IMR-90 (cell line): ENCODE measurements around the gene RGS10.

Source experiments
- BHLHE40 ChIP-seq: fragments of 150-350 bp; IDR thresholded peaks from 2 replicates; pipeline ENCODE4 v1.6.1; 2016; ENCODE audit warnings: mild to moderate bottlenecking, low read depth, low read length
- CHD1 ChIP-seq: IDR thresholded peaks from 2 replicates; pipeline ENCODE4 v1.6.1; 2012; ENCODE audit warnings: low read depth, low read length, improper control_type of control experiment
- FOS ChIP-seq: fragments of 150-350 bp; IDR thresholded peaks from 2 replicates; pipeline ENCODE4 v1.6.1; 2016; ENCODE audit warnings: low read depth, low read length
- MAFK ChIP-seq: IDR thresholded peaks from 2 replicates; pipeline ENCODE4 v1.6.1; 2012; ENCODE audit warnings: low read depth, low read length, improper control_type of control experiment
- MAZ ChIP-seq: IDR thresholded peaks from 2 replicates; pipeline ENCODE4 v1.6.1; 2012; ENCODE audit warnings: low read depth, mild to moderate bottlenecking, low read length, improper control_type of control experiment, moderate library complexity, borderline replicate concordance
- MXI1 ChIP-seq: IDR thresholded peaks from 2 replicates; pipeline ENCODE4 v1.6.1; 2012; ENCODE audit warnings: low read depth, mild to moderate bottlenecking, low read length, moderate library complexity, borderline replicate concordance
- POLR2A ChIP-seq: IDR thresholded peaks from 2 replicates; pipeline ENCODE4 v1.6.1; 2012; ENCODE audit warnings: mild to moderate bottlenecking, low read depth, low read length
- RAD21 ChIP-seq: IDR thresholded peaks from 2 replicates; pipeline ENCODE4 v1.6.1; 2012; ENCODE audit warnings: low read length, improper control_type of control experiment
- RCOR1 ChIP-seq: IDR thresholded peaks from 2 replicates; pipeline ENCODE4 v1.6.1; 2012; ENCODE audit warnings: mild to moderate bottlenecking, low read length, improper control_type of control experiment; ENCODE audit not compliant: insufficient replicate concordance
- RFX5 ChIP-seq: IDR thresholded peaks from 2 replicates; pipeline ENCODE4 v1.8.0; 2012; ENCODE audit warnings: low read depth, mild to moderate bottlenecking, low read length, moderate library complexity
- SMC3 ChIP-seq: fragments of 150-350 bp; IDR thresholded peaks from 2 replicates; pipeline ENCODE4 v1.6.1; 2016; ENCODE audit warnings: low read depth, mild to moderate bottlenecking, antibody characterized with exemption, low read length, moderate library complexity
- TF ChIP-seq, protein P1 (sequence below): conservative IDR thresholded peaks from 2 replicates; pipeline ENCODE4 v1.5.1; 2012; ENCODE audit warnings: mild to moderate bottlenecking, low read depth, low read length, improper control_type of control experiment
- TF ChIP-seq, protein P2 (sequence below): fragments of 150-350 bp; IDR thresholded peaks from 2 replicates; pipeline ENCODE4 v1.6.1; 2017; ENCODE audit warnings: mild to moderate bottlenecking, antibody characterized with exemption, low read length, low read depth

DNA sequence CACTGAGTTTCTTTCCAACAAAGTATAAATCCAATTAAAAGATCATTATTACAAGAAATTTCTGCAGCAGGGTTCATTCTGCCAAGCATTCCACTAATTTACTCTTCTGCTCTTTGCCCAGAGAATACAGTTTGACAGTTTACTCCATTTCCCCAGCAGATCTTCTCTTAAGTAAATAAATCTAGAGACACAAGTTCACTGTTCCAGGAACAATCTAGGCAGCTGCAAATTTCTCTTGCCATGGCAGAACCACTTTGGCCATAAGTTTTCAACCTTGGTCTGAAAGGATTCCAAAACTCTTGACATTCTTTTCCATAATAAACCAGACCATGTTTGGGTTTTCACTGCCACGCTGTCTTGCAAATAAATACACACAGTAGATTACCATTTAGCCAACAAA, 11.5 kb downstream of the RGS10 start:
- no peak for TF ChIP-seq SMC3
- TF ChIP-seq, protein P1, sequence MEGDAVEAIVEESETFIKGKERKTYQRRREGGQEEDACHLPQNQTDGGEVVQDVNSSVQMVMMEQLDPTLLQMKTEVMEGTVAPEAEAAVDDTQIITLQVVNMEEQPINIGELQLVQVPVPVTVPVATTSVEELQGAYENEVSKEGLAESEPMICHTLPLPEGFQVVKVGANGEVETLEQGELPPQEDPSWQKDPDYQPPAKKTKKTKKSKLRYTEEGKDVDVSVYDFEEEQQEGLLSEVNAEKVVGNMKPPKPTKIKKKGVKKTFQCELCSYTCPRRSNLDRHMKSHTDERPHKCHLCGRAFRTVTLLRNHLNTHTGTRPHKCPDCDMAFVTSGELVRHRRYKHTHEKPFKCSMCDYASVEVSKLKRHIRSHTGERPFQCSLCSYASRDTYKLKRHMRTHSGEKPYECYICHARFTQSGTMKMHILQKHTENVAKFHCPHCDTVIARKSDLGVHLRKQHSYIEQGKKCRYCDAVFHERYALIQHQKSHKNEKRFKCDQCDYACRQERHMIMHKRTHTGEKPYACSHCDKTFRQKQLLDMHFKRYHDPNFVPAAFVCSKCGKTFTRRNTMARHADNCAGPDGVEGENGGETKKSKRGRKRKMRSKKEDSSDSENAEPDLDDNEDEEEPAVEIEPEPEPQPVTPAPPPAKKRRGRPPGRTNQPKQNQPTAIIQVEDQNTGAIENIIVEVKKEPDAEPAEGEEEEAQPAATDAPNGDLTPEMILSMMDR: no peak
- TF ChIP-seq CHD1: no peak
- no peak for TF ChIP-seq POLR2A
- no peak for TF ChIP-seq MXI1
- TF ChIP-seq FOS: no peak
- TF ChIP-seq BHLHE40: no peak
- TF ChIP-seq MAZ: no peak
- TF ChIP-seq RAD21: no peak
- no peak for TF ChIP-seq RCOR1
- TF ChIP-seq MAFK: no peak
- TF ChIP-seq, protein P2, sequence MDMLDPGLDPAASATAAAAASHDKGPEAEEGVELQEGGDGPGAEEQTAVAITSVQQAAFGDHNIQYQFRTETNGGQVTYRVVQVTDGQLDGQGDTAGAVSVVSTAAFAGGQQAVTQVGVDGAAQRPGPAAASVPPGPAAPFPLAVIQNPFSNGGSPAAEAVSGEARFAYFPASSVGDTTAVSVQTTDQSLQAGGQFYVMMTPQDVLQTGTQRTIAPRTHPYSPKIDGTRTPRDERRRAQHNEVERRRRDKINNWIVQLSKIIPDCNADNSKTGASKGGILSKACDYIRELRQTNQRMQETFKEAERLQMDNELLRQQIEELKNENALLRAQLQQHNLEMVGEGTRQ: no peak
- TF ChIP-seq RFX5: no peak
